HepG2 (cell line): ENCODE measurements around the gene RERE.

ENCODE experiments used
- EP300 ChIP-seq, 3 experiments: sonication (generic) in 1 of 3; formaldehyde crosslinking in 1 of 3; IDR thresholded peaks; 2 replicates each; pipeline versions ENCODE4 v1.5.1 to v1.6.1; 2011 to 2020; ENCODE audit warnings: low read depth in 2 of 3, low read length in 2 of 3, borderline replicate concordance in 1 of 3, improper control_type of control experiment in 1 of 3, mild to moderate bottlenecking in 1 of 3, missing genetic modification reagents in 1 of 3, moderate library complexity in 1 of 3
- EZH2 ChIP-seq: conservative IDR thresholded peaks from 2 replicates; pipeline ENCODE4 v1.6.1; 2012; ENCODE audit warnings: mild to moderate bottlenecking, low read depth, low read length, moderate library complexity
- FOXP1 ChIP-seq, 2 experiments: fragments of 450-650 bp in 1 of 2; IDR thresholded peaks; 2 replicates each; pipeline ENCODE4 v1.6.1; 2017 to 2018; ENCODE audit warnings: antibody characterized with exemption in 1 of 2
- HNRNPUL1 ChIP-seq: fragments of 200-400 bp; formaldehyde crosslinking; IDR thresholded peaks from 2 replicates; pipeline ENCODE4 v1.6.1; 2017; ENCODE audit warnings: low read depth, mild to moderate bottlenecking, low read length, moderate library complexity
- IRF2 ChIP-seq: IDR thresholded peaks from 2 replicates; pipeline ENCODE4 v1.6.1; 2018; ENCODE audit warnings: missing genetic modification reagents, missing compliant biosample characterization
- KLF12 ChIP-seq: sonication (generic); formaldehyde crosslinking; IDR thresholded peaks from 2 replicates; pipeline ENCODE4 v1.4.0; 2020; ENCODE audit warnings: missing genetic modification reagents, borderline replicate concordance
- POLR2A ChIP-seq, 2 experiments: IDR thresholded peaks; 2 replicates each; pipeline ENCODE4 v1.6.1; 2011; ENCODE audit warnings: low read depth in 2 of 2, low read length in 2 of 2, mild to moderate bottlenecking in 1 of 2, moderate library complexity in 1 of 2; ENCODE audit not compliant: insufficient read depth in 1 of 2
- SNRNP70 ChIP-seq: fragments of 200-400 bp; formaldehyde crosslinking; IDR thresholded peaks from 2 replicates; pipeline ENCODE4 v1.6.1; 2017; ENCODE audit warnings: mild to moderate bottlenecking, low read depth, low read length, moderate library complexity
- SUZ12 ChIP-seq: fragments of 150-350 bp; IDR thresholded peaks from 2 replicates; pipeline ENCODE4 v1.6.1; 2014; ENCODE audit warnings: low read depth, low read length
- ZBTB21 ChIP-seq: sonication (generic); formaldehyde crosslinking; IDR thresholded peaks from 2 replicates; pipeline ENCODE4 v1.4.0; 2020; ENCODE audit warnings: missing genetic modification reagents
- TF ChIP-seq, protein P1 (sequence below): sonication (generic); formaldehyde crosslinking; IDR thresholded peaks from 2 replicates; pipeline ENCODE4 v1.5.0; 2020; ENCODE audit warnings: mild to moderate bottlenecking, missing genetic modification reagents, moderate library complexity
- TF ChIP-seq, protein P2 (sequence below): sonication (generic); formaldehyde crosslinking; IDR thresholded peaks from 2 replicates; pipeline ENCODE4 v1.5.1; 2020; ENCODE audit warnings: missing genetic modification reagents, mild to moderate bottlenecking, borderline replicate concordance
- TF ChIP-seq, protein P3 (sequence below), 2 experiments: IDR thresholded peaks; 2 replicates each; pipeline ENCODE4 v1.6.1; 2011 to 2012; ENCODE audit warnings: low read length in 2 of 2, borderline replicate concordance in 1 of 2, low read depth in 1 of 2, mild to moderate bottlenecking in 1 of 2, moderate library complexity in 1 of 2

DNA sequence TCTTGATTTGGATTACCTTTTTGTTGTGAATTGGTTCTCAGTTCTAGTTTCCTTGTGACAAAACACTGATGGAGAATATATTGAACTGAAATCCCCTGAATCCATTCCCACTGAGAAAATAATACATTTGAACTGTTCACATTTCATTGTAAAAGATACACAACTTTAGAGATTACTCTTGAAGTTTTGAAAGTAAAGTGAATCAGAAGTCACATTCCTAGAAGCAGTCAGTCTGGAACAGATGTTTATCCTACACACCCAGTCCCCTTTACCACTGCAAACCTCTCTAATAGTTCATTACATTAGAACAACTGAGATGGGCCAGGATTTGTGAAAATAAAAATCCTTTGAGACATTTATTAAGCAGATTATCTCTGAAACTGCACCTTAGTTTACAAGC lies 3.4 kb downstream of the RERE start:
- TF ChIP-seq FOXP1 (IDR thresholded peaks at IDR 0.05) (no peak), FOXP1 (CRISPR knock-in tag; IDR thresholded peaks at IDR 0.05) (no peak), ZBTB21 (CRISPR knock-in tag) (no peak), SUZ12 (no peak), HNRNPUL1 (no peak), SNRNP70 (no peak), KLF12 (no peak), EP300 (IDR thresholded peaks at IDR 0.05; ENCODE audit: low read depth in 2 of 2, low read length in 2 of 2) (no peak), EP300 (CRISPR knock-in tag; IDR thresholded peaks at IDR 0.05; ENCODE audit: borderline replicate concordance) (no peak), IRF2 (no peak), POLR2A (IDR thresholded peaks at IDR 0.05; ENCODE audit: insufficient read depth in 1 of 2, low read depth in 2 of 2, low read length in 2 of 2) (no peak), EZH2 (no peak)
- TF ChIP-seq, protein P1, sequence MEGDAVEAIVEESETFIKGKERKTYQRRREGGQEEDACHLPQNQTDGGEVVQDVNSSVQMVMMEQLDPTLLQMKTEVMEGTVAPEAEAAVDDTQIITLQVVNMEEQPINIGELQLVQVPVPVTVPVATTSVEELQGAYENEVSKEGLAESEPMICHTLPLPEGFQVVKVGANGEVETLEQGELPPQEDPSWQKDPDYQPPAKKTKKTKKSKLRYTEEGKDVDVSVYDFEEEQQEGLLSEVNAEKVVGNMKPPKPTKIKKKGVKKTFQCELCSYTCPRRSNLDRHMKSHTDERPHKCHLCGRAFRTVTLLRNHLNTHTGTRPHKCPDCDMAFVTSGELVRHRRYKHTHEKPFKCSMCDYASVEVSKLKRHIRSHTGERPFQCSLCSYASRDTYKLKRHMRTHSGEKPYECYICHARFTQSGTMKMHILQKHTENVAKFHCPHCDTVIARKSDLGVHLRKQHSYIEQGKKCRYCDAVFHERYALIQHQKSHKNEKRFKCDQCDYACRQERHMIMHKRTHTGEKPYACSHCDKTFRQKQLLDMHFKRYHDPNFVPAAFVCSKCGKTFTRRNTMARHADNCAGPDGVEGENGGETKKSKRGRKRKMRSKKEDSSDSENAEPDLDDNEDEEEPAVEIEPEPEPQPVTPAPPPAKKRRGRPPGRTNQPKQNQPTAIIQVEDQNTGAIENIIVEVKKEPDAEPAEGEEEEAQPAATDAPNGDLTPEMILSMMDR (CRISPR knock-in tag), result no peak
- TF ChIP-seq, protein P2, sequence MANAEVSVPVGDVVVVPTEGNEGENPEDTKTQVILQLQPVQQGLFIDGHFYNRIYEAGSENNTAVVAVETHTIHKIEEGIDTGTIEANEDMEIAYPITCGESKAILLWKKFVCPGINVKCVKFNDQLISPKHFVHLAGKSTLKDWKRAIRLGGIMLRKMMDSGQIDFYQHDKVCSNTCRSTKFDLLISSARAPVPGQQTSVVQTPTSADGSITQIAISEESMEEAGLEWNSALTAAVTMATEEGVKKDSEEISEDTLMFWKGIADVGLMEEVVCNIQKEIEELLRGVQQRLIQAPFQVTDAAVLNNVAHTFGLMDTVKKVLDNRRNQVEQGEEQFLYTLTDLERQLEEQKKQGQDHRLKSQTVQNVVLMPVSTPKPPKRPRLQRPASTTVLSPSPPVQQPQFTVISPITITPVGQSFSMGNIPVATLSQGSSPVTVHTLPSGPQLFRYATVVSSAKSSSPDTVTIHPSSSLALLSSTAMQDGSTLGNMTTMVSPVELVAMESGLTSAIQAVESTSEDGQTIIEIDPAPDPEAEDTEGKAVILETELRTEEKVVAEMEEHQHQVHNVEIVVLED, result no peak
- TF ChIP-seq, protein P3, sequence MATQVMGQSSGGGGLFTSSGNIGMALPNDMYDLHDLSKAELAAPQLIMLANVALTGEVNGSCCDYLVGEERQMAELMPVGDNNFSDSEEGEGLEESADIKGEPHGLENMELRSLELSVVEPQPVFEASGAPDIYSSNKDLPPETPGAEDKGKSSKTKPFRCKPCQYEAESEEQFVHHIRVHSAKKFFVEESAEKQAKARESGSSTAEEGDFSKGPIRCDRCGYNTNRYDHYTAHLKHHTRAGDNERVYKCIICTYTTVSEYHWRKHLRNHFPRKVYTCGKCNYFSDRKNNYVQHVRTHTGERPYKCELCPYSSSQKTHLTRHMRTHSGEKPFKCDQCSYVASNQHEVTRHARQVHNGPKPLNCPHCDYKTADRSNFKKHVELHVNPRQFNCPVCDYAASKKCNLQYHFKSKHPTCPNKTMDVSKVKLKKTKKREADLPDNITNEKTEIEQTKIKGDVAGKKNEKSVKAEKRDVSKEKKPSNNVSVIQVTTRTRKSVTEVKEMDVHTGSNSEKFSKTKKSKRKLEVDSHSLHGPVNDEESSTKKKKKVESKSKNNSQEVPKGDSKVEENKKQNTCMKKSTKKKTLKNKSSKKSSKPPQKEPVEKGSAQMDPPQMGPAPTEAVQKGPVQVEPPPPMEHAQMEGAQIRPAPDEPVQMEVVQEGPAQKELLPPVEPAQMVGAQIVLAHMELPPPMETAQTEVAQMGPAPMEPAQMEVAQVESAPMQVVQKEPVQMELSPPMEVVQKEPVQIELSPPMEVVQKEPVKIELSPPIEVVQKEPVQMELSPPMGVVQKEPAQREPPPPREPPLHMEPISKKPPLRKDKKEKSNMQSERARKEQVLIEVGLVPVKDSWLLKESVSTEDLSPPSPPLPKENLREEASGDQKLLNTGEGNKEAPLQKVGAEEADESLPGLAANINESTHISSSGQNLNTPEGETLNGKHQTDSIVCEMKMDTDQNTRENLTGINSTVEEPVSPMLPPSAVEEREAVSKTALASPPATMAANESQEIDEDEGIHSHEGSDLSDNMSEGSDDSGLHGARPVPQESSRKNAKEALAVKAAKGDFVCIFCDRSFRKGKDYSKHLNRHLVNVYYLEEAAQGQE (IDR thresholded peaks at IDR 0.05; ENCODE audit: borderline replicate concordance in 1 of 2, low read depth in 1 of 2, low read length in 2 of 2), result no peak
